WTC11 (cell line): ENCODE data around the gene CEP78.

Source experiments
- CTCF ChIP-seq: fragments of 200-600 bp; IDR thresholded peaks from 2 replicates; pipeline ENCODE4 v1.8.0; 2022; ENCODE audit warnings: antibody characterized with exemption
- KAT7 ChIP-seq: sonication (generic); formaldehyde crosslinking; IDR thresholded peaks from 2 replicates; pipeline ENCODE4 v1.8.1; 2023; ENCODE audit warnings: missing genetic modification reagents, mild to moderate bottlenecking, borderline replicate concordance
- MAX ChIP-seq: sonication (generic); formaldehyde crosslinking; IDR thresholded peaks from 2 replicates; pipeline ENCODE4 v1.8.0; 2022; ENCODE audit warnings: mild to moderate bottlenecking, missing genetic modification reagents
- NFATC4 ChIP-seq: fragments of 250-450 bp; sonication (Bioruptor Pico); IDR thresholded peaks from 2 replicates; pipeline ENCODE4 v1.9.0; 2021; ENCODE audit warnings: mild to moderate bottlenecking
- NFE2L1 ChIP-seq: sonication (generic); formaldehyde crosslinking; IDR thresholded peaks from 2 replicates; pipeline ENCODE4 v1.8.1; 2023; ENCODE audit warnings: missing genetic modification reagents
- NR2C2 ChIP-seq: sonication (generic); formaldehyde crosslinking; IDR thresholded peaks from 2 replicates; pipeline ENCODE4 v1.8.0; 2022; ENCODE audit warnings: mild to moderate bottlenecking, missing genetic modification reagents
- RORB ChIP-seq: fragments of 250-450 bp; sonication (Bioruptor Pico); IDR thresholded peaks from 2 replicates; pipeline ENCODE4 v1.9.0; 2021; ENCODE audit warnings: mild to moderate bottlenecking
- ZBTB21 ChIP-seq: sonication (generic); formaldehyde crosslinking; IDR thresholded peaks from 2 replicates; pipeline ENCODE4 v1.8.1; 2023; ENCODE audit warnings: mild to moderate bottlenecking, missing genetic modification reagents, borderline replicate concordance
- ZNF138 ChIP-seq: sonication (generic); formaldehyde crosslinking; conservative IDR thresholded peaks from 2 replicates; pipeline ENCODE4 v1.8.1; 2022; ENCODE audit warnings: mild to moderate bottlenecking, moderate library complexity, missing genetic modification reagents
- ZNF423 ChIP-seq: fragments of 250-450 bp; sonication (Bioruptor Pico); IDR thresholded peaks from 2 replicates; pipeline ENCODE4 v2.1.2; 2022; ENCODE audit warnings: mild to moderate bottlenecking, moderate library complexity
- TF ChIP-seq, protein P1 (sequence below): sonication (generic); formaldehyde crosslinking; IDR thresholded peaks from 2 replicates; pipeline ENCODE4 v1.8.1; 2022; ENCODE audit warnings: mild to moderate bottlenecking, moderate library complexity, missing genetic modification reagents

DNA sequence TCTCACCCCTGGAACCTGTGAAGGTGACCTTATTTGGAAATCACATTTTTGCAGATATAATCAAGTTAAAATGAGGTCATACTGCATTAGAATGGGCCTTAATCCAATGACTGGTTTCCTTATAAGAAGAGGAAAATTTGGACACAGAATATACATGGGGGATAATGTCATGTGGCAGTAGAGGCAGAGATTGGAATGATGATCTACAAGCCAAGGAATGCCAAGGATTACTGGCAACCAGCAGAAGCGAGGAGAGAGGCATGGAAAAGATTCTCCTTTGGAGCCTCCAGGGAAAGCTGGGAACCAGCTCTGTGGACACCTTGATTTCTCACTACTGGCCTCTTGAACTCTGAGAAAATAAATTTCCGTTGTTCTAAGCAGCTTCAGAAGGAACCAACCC, 20.2 kb upstream of the CEP78 start:
- TF ChIP-seq CTCF (no peak), KAT7 (CRISPR knock-in tag) (no peak), NFATC4 (CRISPR knock-in tag) (no peak), ZNF423 (CRISPR knock-in tag) (no peak), NR2C2 (CRISPR knock-in tag) (no peak), ZBTB21 (CRISPR knock-in tag) (no peak), NFE2L1 (CRISPR knock-in tag) (no peak), RORB (CRISPR knock-in tag) (no peak), ZNF138 (no peak), MAX (CRISPR knock-in tag) (no peak)
- TF ChIP-seq, protein P1, sequence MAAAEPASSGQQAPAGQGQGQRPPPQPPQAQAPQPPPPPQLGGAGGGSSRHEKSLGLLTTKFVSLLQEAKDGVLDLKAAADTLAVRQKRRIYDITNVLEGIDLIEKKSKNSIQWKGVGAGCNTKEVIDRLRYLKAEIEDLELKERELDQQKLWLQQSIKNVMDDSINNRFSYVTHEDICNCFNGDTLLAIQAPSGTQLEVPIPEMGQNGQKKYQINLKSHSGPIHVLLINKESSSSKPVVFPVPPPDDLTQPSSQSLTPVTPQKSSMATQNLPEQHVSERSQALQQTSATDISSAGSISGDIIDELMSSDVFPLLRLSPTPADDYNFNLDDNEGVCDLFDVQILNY (CRISPR knock-in tag): no peak
